Stomach (tissue), 4 donors: ENCODE measurements around the gene ZFP28.

ENCODE experiments used
- CTCF ChIP-seq, 7 experiments: fragments of 450-650 bp in 4 of 7; fragments of 200-600 bp in 3 of 7; sonication (generic) in 3 of 7; IDR thresholded peaks; one replicate each; pipeline ENCODE4 v1.5.1; 2016 to 2019; ENCODE audit warnings: antibody characterized with exemption in 7 of 7, control low read depth in 2 of 7, mild to moderate bottlenecking in 1 of 7
- POLR2A ChIP-seq, 4 donors: fragments of 450-650 bp; IDR thresholded peaks; one replicate each; pipeline ENCODE4 v1.6.1; 2016; ENCODE audit warnings: antibody characterized with exemption in 4 of 4, control low read depth in 2 of 4, mild to moderate bottlenecking in 1 of 4, moderate library complexity in 1 of 4

DNA sequence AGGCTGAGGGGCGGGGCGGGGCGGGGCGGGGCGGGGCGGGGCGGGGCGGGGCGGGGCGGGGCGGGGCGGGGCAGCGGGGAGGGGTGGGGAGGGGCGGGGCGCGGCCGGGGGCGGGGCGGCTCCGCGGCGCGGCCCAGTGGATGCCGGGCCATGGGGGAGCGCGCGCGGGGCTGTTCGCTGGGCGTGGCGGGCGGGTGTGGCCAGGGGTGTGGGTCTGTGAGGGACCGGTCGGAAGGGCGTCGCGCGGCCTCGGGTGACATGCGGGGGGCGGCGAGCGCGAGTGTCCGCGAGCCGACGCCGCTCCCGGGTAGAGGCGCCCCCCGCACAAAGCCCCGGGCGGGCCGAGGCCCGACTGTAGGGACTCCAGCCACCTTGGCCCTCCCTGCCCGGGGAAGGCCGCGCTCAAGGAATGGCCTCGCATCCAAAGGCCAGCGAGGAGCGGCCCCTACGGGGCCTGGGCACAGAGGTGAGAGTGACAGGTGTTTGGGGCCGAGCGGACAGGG, at the start of gene ZFP28:
- no peak for TF ChIP-seq CTCF (IDR thresholded peaks at IDR 0.05)
- TF ChIP-seq POLR2A (IDR thresholded peaks at IDR 0.05) = no peak
